Measurements from ENCODE around the gene RAB15.

- TF ChIP-seq RBM14 (IDR thresholded peaks at IDR 0.05; ENCODE audit: borderline replicate concordance, insufficient read depth, low read depth, low read length) (no peak), ZNF263 (CRISPR knock-in tag; IDR thresholded peaks at IDR 0.05; ENCODE audit: borderline replicate concordance) (no peak), TCF7 (IDR thresholded peaks at IDR 0.05; ENCODE audit: borderline replicate concordance) (no peak), SMAD1 (IDR thresholded peaks at IDR 0.05; ENCODE audit: low read depth, low read length, partially characterized antibody) (no peak), ELF4 (CRISPR knock-in tag; IDR thresholded peaks at IDR 0.05) (no peak), POLR2AphosphoS5 (IDR thresholded peaks at IDR 0.05; ENCODE audit: control insufficient read depth, insufficient read depth, low read depth, low read length) (no peak), CHD2 (IDR thresholded peaks at IDR 0.05; ENCODE audit: low read depth, low read length) (no peak)
Observed at GRCh38 chr14:65012353-65012752, 40.2 kb upstream of the RAB15 start.
